IPS-NIHi11 (cell line): ENCODE data around the gene RASA1.

ENCODE experiments used
- DNase-seq: peaks from one replicate; pipeline ENCODE4 v3.0.0; 2012; ENCODE audit warnings: mixed read lengths, low spot score

RASA1 gene

DNA sequence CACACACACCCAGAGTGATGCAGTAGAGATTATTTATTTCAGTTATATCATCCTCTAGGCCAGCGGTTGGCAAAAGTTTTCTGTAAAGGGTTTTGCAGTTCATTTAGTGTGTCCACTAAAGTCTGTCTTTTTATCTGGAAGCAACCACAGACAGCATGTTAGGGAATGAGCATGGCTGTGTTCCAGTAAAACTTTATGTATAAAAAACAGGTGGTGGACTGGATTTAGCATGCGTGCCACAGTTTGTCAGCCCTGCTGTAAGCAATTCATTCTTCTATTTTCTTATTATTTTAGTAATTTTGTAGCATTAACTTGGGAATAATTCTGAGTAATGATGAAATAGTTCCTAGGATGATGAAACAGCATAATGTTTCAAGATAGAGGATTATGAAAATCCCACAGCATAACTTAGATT is 93.4 kb downstream of the RASA1 start:
- no peak for DNase-seq

GRCh38 chr5:87361536-87362213 is 94.0 kb downstream of the RASA1 start:
- no peak for DNase-seq

DNA sequence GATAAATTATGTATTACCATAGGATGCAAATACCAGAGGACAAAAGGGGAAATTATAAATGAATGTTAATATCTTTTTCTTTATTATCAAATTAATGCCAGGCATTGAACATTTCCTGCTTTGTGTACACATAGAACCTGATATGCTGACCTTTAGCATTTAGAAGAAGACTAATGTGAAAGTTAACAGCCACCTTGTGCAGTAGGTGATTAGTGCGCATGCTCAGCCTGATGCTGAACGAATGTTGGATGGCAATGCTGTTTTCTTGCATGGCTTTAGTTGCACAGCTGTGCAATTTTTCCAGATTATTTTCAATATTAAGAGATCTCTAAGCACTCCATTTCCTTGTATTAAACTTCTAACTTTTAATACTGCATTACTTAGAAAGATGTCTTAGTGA is 99.6 kb downstream of the RASA1 start:
- no peak for DNase-seq

- no peak for DNase-seq
Observed at GRCh38 chr5:87368601-87369000, 100.9 kb downstream of the RASA1 start.

DNA sequence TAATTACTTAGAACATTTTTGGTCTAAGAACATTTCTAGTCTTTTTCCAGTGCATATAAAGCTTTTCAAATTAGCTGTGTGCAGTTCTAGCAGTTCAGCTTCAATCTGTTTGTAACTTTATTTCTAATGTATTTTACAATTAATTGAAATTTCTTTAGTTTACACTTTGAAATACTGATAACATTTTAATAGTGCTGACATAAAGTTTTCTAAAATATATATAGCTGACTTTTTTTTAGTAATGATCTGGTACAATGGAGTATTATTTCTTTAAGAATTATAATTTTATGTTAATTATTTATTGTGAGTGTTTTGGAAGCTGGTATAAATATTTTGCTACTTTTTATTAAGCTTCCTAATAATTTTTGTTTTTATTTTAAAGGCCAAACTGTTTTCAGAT is 101.7 kb downstream of the RASA1 start:
- DNase-seq = no peak

GRCh38 chr5:87372705-87373104 is 105.0 kb downstream of the RASA1 start:
- DNase-seq = no peak

GRCh38 chr5:87382224-87382623 is 114.5 kb downstream of the RASA1 start:
- no peak for DNase-seq

DNA sequence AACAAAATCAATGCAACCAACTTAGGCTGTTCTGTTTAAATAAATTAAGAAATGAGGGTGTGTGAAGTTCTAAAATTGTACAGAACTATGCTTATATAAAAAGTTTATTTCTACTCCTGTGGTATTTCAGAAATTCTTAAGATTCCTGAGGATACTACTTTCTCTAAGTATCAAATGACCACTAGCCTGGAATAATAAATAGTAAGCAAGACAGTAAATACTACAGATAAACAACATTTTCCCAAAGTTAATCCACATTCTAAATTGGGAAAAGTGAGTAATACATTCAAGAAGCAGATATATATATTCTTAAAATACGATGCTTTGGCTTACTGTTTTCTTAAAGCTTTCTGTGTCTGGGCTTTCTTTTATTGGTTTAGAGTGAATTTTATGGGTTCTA is 115.5 kb downstream of the RASA1 start:
- DNase-seq = no peak

DNA sequence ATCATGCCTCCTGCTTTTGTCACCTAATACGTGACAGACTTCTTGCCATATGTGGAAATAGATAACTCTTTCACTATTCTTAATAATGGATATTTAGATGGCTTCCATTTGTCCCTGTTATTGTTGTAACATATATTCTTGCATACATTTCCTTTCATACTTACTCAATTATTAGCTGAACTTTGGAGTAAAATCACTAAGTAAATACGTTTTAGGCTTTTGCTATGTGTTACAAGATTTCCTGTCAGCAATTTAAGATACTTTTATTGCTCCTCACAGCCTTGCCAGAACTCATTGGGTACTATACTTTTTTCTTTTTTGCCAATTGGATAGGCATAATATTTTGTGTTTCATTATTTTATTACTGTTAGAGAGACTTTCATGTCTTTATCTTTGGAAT is 118.1 kb downstream of the RASA1 start:
- DNase-seq = no peak

DNA sequence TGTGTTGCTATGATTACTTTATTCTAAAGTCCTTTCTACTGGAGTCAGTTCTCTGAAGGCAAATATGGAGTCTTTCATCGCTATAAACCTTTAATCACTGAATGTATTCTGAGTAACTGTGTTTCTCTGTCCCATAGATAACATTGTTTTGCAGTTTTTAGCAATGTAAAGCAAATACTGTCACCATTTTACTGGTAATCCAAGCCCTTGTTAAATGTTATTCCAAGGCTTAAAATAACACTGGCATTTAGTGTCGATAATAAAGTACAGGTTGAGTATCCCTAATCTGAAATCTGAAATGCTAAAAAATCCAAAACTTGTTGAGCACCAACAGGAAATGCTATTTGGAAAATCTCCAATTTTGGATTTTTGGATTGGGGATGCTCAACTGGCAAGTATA is 120.4 kb downstream of the RASA1 start:
- no peak for DNase-seq

DNA sequence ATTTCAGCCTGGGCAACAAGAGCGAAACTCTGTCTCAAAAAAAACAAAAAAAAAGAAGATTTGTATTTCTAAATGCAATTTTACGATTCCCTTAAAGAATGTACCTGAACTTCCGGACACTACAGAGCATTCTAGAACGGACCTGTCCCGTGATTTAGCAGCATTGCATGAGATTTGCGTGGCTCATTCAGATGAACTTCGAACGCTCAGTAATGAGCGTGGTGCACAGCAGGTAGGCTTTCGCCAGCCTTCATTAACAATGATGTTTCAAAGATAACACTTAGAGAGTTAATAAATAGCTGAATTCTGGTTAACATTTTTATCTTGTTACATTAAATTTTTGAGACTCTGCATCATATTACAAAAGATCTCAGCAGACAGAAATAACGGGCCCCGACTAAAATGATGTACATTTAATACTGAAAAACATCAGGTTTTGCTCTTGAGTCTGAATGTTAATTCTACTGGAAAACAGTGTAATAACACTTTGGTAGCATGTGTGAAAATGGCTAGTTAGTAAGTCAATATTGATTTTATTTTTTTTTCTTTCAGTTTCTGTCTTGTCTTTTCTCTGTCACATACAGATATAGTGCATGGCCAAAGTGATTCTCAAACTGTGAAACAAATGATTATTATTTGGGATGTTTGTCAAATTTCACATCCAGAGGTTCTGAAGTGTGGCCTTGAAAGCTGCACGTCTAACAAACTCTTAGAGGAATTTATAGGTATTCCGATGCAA is 121.8 kb downstream of the RASA1 start:
- DNase-seq = no peak

DNA sequence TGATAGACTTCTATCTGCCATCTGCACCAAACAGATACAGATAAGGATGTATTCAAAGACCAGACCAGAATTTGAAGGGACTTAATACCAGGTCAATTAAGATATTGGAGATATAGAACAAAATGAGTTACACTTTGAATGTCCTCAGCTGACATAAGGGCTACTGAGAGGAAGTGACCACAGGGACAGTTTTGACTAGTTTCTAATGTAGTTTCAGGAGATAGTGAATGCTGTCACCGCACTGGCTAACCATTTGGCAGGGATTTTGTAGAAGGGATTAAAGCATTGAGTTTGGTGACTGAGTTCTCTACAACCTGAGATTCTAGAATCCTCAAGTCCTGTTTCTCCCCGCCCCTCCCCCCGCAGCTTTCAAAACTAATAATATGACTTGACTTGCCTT is 122.4 kb downstream of the RASA1 start:
- DNase-seq = no peak

GRCh38 chr5:87390576-87391199 is 123.0 kb downstream of the RASA1 start:
- DNase-seq = no peak

DNA sequence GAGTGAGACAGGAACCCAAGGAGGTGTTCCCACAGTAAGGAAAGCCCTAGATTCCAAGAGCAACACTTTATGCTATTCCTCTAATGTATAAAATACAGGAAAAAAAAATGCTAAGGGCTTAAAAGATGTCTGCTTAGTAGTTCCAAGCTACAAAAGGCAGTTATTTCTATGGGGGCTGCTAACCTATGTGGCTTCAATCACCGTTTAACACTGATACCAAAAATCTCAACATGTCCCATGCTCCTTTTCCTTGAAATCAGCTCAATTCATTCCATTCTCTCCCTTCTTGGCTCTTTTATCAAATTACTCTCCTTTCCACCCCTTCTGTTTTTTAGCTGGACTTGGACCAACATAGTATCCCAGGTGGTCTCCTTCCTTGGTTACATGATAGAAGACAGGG is 124.5 kb downstream of the RASA1 start:
- no peak for DNase-seq

DNA sequence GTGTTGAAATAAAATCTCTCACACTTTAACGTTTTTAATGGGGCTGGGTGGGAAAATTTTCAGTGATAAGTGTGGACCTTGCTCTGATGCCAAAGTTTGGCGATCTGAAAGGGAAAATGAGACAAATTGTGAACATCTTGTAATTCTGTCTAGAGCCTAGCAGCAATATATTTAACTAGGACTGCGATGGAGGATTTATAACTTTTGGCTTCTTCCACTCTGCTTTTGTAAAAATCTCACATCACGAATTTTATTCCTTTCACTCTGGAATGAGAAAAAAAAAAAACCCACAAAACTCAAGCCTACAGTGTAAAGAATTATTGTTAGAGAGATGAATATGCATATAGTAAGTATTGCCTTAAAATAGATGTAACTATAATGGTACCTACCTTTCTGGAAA is 125.1 kb downstream of the RASA1 start:
- DNase-seq = no peak

GRCh38 chr5:87393331-87393730 is 125.6 kb downstream of the RASA1 start:
- DNase-seq = no peak

DNA sequence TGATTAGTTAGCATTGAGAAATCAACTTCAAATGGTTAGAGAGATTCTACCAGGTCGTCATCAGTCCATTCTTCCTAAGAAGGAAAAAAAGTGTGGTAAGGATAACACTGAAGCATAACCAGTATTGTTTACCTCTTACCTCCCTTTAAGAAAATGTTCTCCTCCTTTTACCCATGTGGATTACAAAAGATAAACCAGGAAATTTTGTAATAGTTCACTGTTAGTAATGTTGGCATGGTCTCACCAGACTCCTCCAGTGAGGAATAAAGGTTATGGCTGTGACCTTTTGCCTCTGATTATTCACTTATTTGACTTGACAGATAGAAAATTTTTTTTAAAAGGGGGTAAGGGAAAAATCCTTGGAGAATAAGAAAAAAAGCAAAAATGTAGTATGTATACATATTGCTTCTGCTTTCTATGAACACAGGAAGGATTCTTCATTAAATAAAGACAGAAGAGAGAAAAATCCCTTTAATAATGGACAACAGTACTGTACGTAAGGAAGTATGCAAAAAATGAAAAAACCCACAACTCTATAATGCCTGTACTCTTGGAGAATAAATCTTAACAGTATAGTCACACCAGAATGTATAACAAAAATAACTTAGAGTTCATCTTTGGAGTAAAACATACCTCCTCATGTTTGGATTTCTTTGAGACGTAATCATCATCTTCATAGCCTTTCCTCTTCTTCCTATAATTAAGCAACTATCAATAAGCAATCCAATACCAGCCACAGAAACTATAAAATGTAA is 126.9 kb downstream of the RASA1 start:
- no peak for DNase-seq

GRCh38 chr5:87398981-87399614 is 131.4 kb downstream of the RASA1 start:
- no peak for DNase-seq

DNA sequence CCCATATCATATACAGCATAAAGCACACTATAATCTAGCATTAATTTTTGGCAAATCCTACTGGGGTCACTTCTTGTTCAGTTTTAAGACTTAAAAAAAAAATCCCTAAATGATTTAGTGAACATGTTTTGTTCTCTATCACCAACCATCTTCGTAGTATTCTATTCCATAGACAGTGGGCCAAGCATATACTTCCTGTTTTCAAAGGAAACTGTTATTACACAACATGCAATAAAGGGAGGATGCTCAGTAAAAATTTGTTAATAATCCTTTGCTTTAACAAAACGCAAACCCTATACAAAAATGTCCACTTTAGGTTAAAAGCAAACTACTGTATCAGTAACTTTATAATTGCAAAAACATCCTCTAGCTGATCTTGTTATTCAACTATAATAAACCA is 132.0 kb downstream of the RASA1 start:
- DNase-seq = no peak

DNA sequence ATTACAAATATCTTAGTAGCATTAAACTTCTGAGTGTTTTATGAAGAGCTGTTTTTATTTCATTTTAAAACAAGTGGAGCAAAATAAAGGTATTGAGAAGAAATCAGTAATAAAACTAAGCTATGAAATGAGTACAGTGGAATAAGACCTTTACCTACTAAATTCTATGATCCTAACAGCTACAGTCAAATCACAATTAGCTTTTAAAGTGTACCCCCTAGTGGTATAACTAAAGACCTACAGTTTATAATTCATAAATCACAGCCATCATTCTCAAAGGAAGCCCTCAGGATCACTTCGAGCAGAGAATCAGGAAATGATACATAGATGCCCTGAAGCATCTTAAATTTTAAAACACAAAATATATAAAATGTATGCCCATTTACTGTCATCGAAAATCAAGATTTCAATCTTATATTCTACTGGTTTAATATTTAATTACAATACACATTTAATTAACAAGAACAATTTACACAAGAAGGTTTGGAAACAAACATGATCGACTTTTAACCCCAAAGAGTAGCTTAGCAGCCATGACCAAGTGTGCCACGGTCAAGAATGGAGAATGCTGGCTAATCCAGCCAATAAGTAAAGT is 132.7 kb downstream of the RASA1 start:
- peak; percentile 36 for DNase-seq

DNA sequence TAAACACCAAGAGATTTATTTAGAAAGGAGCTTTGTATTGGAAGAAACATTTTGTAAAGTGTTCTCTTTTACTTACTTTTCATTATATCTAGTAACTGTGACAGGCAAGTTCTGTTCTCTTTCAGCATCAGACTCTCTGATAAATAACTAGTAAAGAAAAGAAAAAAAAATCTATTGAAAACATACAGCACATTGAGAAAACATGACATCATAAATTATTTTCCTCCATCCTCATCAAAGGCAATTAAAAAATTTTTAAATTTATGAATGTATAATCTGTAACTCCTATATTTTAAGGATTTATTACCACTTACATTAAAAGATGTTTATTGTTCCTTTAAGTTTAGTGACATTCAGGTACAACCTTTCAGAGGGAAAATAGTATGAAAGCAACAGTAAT is 133.9 kb downstream of the RASA1 start:
- DNase-seq = no peak

GRCh38 chr5:87403409-87403808 is 135.7 kb downstream of the RASA1 start:
- DNase-seq = no peak
